Measurements from ENCODE around the gene STARD13.

STARD13 gene

DNA sequence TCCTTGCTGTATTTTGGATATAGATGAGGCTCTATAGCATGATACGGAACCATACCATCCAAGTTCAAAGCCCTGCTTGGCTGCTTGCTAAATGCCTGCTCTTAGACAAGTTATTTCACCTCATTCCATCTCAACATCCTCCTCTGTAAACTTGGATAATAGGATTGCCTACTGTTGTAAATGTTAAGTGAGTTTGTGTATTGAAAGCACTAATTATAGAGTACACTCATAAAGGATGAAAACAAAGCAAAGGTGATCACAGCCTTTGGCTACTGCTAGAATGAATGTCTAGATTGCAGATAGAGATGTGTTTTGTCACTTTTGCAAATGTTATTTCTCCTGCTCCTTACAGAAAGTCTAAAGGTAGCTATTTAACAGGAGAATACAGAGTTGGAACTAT, 34.3 kb upstream of the STARD13 start:
- Mint-ChIP-seq H3K4me1 (no peaks in the 10 kb centered on the region), H3K9me3 (peaks cover 10% of the 10 kb centered on the region), H3K36me3 (ENCODE audit: low read depth) (no peaks in the 10 kb centered on the region), H3K27me3 (ENCODE audit: low read depth, poor library complexity) (peaks cover 40% of the 10 kb centered on the region), H3K4me3 (no peak overlapping the region), H3K27ac (no peak overlapping the region)
- no peak for DNase-seq
- TF ChIP-seq, protein P1, sequence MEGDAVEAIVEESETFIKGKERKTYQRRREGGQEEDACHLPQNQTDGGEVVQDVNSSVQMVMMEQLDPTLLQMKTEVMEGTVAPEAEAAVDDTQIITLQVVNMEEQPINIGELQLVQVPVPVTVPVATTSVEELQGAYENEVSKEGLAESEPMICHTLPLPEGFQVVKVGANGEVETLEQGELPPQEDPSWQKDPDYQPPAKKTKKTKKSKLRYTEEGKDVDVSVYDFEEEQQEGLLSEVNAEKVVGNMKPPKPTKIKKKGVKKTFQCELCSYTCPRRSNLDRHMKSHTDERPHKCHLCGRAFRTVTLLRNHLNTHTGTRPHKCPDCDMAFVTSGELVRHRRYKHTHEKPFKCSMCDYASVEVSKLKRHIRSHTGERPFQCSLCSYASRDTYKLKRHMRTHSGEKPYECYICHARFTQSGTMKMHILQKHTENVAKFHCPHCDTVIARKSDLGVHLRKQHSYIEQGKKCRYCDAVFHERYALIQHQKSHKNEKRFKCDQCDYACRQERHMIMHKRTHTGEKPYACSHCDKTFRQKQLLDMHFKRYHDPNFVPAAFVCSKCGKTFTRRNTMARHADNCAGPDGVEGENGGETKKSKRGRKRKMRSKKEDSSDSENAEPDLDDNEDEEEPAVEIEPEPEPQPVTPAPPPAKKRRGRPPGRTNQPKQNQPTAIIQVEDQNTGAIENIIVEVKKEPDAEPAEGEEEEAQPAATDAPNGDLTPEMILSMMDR (IDR thresholded peaks at IDR 0.05) = no peak

DNA sequence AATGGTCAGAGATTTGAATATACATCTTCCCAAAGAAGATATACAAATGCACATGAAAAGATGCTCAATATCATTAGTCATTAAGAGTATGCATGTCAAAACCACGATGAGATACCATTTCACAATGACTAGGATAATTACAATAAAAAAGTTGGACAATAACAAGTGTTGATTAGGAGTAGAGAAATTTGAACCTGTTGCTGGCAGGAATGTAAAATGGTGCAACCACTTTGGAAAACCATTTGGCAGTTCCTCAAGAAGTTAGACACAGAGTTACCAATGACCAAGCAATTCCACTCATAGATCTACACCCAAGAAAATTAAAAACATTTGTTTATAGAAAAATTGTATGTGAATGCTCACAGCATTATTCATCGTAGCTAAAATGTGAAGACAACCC, 33.2 kb upstream of the STARD13 start:
- TF ChIP-seq, protein P1 (IDR thresholded peaks at IDR 0.05) = no peak
- H3K36me3 Mint-ChIP-seq (ENCODE audit: low read depth) = no peaks in the 10 kb centered on the region
- no peak for DNase-seq
- H3K4me3 Mint-ChIP-seq = no peak overlapping the region
- H3K27ac Mint-ChIP-seq = no peak overlapping the region
- peaks cover 10% of the 10 kb centered on the region for H3K9me3 Mint-ChIP-seq
- no peaks in the 10 kb centered on the region for H3K4me1 Mint-ChIP-seq
- H3K27me3 Mint-ChIP-seq (ENCODE audit: low read depth, poor library complexity) = peaks cover 45% of the 10 kb centered on the region

DNA sequence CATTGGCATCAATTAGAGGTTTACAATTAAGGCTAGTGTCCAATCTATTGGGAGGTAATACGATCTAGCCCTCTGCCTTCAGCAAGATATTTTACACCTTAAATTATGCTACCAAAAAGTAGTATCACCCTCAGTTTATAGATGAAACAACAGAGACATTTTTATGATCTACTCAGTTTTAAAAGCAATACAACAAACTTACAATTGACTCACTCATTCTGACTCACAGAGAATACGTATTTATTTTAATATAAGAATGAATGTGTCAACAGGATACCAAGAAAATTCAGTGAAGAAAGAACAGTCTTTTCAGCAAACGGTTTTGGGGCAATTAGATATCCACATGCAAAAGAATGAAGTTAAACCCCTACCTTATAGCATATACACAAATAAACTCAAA, 32.5 kb upstream of the STARD13 start:
- H3K27me3 Mint-ChIP-seq (ENCODE audit: low read depth, poor library complexity) = peaks cover 48% of the 10 kb centered on the region
- H3K36me3 Mint-ChIP-seq (ENCODE audit: low read depth) = no peaks in the 10 kb centered on the region
- no peaks in the 10 kb centered on the region for H3K4me1 Mint-ChIP-seq
- TF ChIP-seq, protein P1 (IDR thresholded peaks at IDR 0.05) = no peak
- H3K27ac Mint-ChIP-seq = no peak overlapping the region
- H3K4me3 Mint-ChIP-seq = no peak overlapping the region
- DNase-seq = no peak
- H3K9me3 Mint-ChIP-seq = peaks cover 10% of the 10 kb centered on the region

DNA sequence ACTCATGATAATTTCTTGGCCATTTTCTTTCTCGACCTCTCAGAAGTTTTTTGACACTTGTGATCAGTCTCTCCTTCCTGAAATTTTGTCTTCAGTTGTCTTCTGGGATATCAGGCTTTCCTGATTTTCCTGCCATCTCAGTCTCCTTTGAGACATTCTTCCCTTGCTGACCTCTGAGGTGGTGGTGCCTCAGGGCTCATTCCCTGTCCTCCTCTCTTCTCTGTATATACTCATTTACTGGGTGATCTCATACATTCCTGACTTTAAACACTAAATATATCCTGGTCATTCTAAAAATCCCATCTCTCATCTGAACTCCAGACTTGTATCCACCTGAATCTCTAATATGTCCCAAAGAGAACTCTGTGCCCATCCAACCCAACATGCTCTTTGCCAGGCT, 31.3 kb upstream of the STARD13 start:
- H3K27me3 Mint-ChIP-seq (ENCODE audit: low read depth, poor library complexity) = peaks cover 49% of the 10 kb centered on the region
- no peaks in the 10 kb centered on the region for H3K36me3 Mint-ChIP-seq (ENCODE audit: low read depth)
- DNase-seq = no peak
- H3K4me3 Mint-ChIP-seq = no peak overlapping the region
- TF ChIP-seq, protein P1 (IDR thresholded peaks at IDR 0.05) = no peak
- H3K9me3 Mint-ChIP-seq = peaks cover 10% of the 10 kb centered on the region
- H3K4me1 Mint-ChIP-seq = no peaks in the 10 kb centered on the region
- H3K27ac Mint-ChIP-seq = no peak overlapping the region

DNA sequence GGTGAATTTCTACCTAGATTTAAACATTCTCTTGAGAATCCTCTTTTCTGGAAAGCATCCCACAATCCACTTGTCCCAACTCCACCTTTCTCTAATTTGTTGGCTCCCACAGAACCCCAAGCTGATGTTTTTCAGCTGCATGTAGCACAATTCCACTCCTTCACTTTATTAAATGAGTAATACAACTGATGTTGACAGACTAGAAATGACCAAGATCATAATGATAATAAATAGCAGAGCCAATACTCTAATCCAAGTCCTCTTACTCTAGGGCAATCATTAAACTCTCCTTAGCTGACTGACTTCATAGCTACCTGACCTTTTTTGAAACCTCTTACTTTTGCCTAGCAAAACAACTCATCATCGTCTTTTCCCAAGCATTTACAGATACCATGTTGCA, 27.9 kb upstream of the STARD13 start:
- H3K27ac Mint-ChIP-seq = no peak overlapping the region
- H3K9me3 Mint-ChIP-seq = peaks cover 5% of the 10 kb centered on the region
- H3K36me3 Mint-ChIP-seq (ENCODE audit: low read depth) = no peaks in the 10 kb centered on the region

DNA sequence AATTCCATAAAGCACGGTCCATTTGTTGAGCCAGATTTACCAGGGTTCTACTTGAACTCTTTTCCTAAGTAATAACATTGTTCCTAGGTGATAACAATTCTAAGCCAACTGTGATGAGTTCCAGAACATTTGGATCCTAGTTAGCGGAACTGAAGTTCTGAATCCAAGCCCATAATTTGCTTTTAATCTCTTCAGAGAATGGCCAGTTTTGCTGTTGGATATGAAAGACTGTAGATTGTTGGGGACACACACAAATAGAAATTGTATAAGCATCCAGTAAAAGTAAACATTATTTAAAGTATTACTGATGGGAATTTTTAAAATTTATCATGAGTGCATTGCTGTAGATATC, 27.3 kb upstream of the STARD13 start:
- H3K27me3 Mint-ChIP-seq (ENCODE audit: low read depth, poor library complexity) = peaks cover 39% of the 10 kb centered on the region
- H3K27ac Mint-ChIP-seq = no peak overlapping the region
- TF ChIP-seq, protein P1 (IDR thresholded peaks at IDR 0.05) = no peak

More for the DNA sequence above, 27.9 kb upstream of the STARD13 start:
- peaks cover 41% of the 10 kb centered on the region for H3K27me3 Mint-ChIP-seq (ENCODE audit: low read depth, poor library complexity)
- TF ChIP-seq, protein P1 (IDR thresholded peaks at IDR 0.05) = no peak
- no peak overlapping the region for H3K4me3 Mint-ChIP-seq
- no peaks in the 10 kb centered on the region for H3K4me1 Mint-ChIP-seq
- no peak for DNase-seq

More for the DNA sequence above, 27.3 kb upstream of the STARD13 start:
- Mint-ChIP-seq H3K4me1 (no peaks in the 10 kb centered on the region), H3K4me3 (no peak overlapping the region), H3K36me3 (ENCODE audit: low read depth) (no peaks in the 10 kb centered on the region), H3K9me3 (no peaks in the 10 kb centered on the region)
- no peak for DNase-seq

Measured in nephron progenitor cell (in vitro differentiated cells).